HepG2 (cell line): ENCODE results near the gene C2orf15. TPM values are rescaled to one million over a fixed set of nuclear protein-coding genes. Genes with fewer than 3 reads are reported as not detected.

Source experiments
- ATF4 ChIP-seq, 2 experiments: fragments of 450-650 bp in 1 of 2; sonication (generic) in 1 of 2; formaldehyde crosslinking; IDR thresholded peaks; 2 replicates each; pipeline versions ENCODE4 v1.5.0 to v1.8.0; 2020 to 2022; ENCODE audit warnings: mild to moderate bottlenecking in 1 of 2, missing genetic modification reagents in 1 of 2
- BCL6 ChIP-seq: IDR thresholded peaks from 2 replicates; pipeline ENCODE4 v1.6.1; 2016; ENCODE audit warnings: missing genetic modification reagents, missing compliant biosample characterization
- BRCA1 ChIP-seq: sonication (generic); formaldehyde crosslinking; IDR thresholded peaks from 2 replicates; pipeline ENCODE4 v1.4.0; 2020; ENCODE audit warnings: missing genetic modification reagents
- CEBPB ChIP-seq: IDR thresholded peaks from 2 replicates; pipeline ENCODE4 v1.6.1; 2011; ENCODE audit warnings: low read depth, low read length, improper control_type of control experiment, borderline replicate concordance
- CHD2 ChIP-seq: IDR thresholded peaks from 2 replicates; pipeline ENCODE4 v1.6.1; 2011; ENCODE audit warnings: low read depth, low read length, improper control_type of control experiment
- CTCF ChIP-seq: sonication (generic); formaldehyde crosslinking; IDR thresholded peaks from 2 replicates; pipeline ENCODE4 v1.5.0; 2020; ENCODE audit warnings: mild to moderate bottlenecking, missing genetic modification reagents, moderate library complexity
- GMEB2 ChIP-seq: IDR thresholded peaks from 2 replicates; pipeline ENCODE4 v1.6.1; 2016; ENCODE audit warnings: missing biosample characterization, missing genetic modification reagents, low read depth
- HNRNPUL1 ChIP-seq: fragments of 200-400 bp; formaldehyde crosslinking; IDR thresholded peaks from 2 replicates; pipeline ENCODE4 v1.6.1; 2017; ENCODE audit warnings: low read depth, mild to moderate bottlenecking, low read length, moderate library complexity
- MAZ ChIP-seq, 2 experiments: sonication (generic) in 1 of 2; formaldehyde crosslinking in 1 of 2; IDR thresholded peaks; 2 replicates each; pipeline versions ENCODE4 v1.5.0 to v1.6.1; 2012 to 2020; ENCODE audit warnings: low read depth in 2 of 2, mild to moderate bottlenecking in 2 of 2, borderline replicate concordance in 1 of 2, improper control_type of control experiment in 1 of 2, low read length in 1 of 2, missing genetic modification reagents in 1 of 2, moderate library complexity in 1 of 2
- NFKB2 ChIP-seq: sonication (generic); formaldehyde crosslinking; IDR thresholded peaks from 2 replicates; pipeline ENCODE4 v1.4.0; 2020; ENCODE audit warnings: missing genetic modification reagents, borderline replicate concordance
- THAP11 ChIP-seq: IDR thresholded peaks from 2 replicates; pipeline ENCODE4 v1.6.1; 2016; ENCODE audit warnings: missing biosample characterization, missing genetic modification reagents
- THAP9 ChIP-seq: sonication (generic); formaldehyde crosslinking; IDR thresholded peaks from 2 replicates; pipeline ENCODE4; 2020; ENCODE audit warnings: missing genetic modification reagents, mild to moderate bottlenecking, borderline replicate concordance
- XRCC5 ChIP-seq: fragments of 200-400 bp; formaldehyde crosslinking; optimal IDR thresholded peaks from 2 replicates; pipeline ENCODE3; 2017; ENCODE audit warnings: mild to moderate bottlenecking, low read length
- ZMYM4 ChIP-seq: sonication (generic); formaldehyde crosslinking; IDR thresholded peaks from 2 replicates; pipeline ENCODE4 v1.8.1; 2023; ENCODE audit warnings: mild to moderate bottlenecking, missing genetic modification reagents
- ZNF709 ChIP-seq: sonication (generic); formaldehyde crosslinking; IDR thresholded peaks from 2 replicates; pipeline ENCODE4 v1.5.0; 2020; ENCODE audit warnings: mild to moderate bottlenecking, missing genetic modification reagents
- ZNF878 ChIP-seq: sonication (generic); formaldehyde crosslinking; IDR thresholded peaks from 2 replicates; pipeline ENCODE4 v1.8.1; 2023; ENCODE audit warnings: mild to moderate bottlenecking, missing genetic modification reagents, moderate library complexity
- polyA plus RNA-seq, 8 experiments: library from polyadenylated mRNA; depleted of rRNA in 3 of 8; stranded (reverse) in 7 of 8; unstranded in 1 of 8; fragments of >200 nt; fragmentation: Illumina TruSeq in 4 of 8; extraction: Trizol in 4 of 8; gene quantifications; 2 replicates each; pipeline versions ENCODE4 v1.2.1 to v1.2.3, GENCODE V29; 2011 to 2016; ENCODE audit warnings: low read depth in 4 of 8, missing spikeins in 1 of 8, mixed read lengths in 1 of 8; ENCODE audit not compliant: insufficient read depth in 1 of 8
- total RNA-seq, 5 experiments: library from RNA; depleted of rRNA; stranded (reverse); fragments of >200 nt; fragmentation: Illumina TruSeq; extraction: Trizol; gene quantifications; 2 replicates each; pipeline ENCODE4 v1.2.3, GENCODE V29; 2016; ENCODE audit warnings: low read depth in 1 of 5
- TF ChIP-seq, protein P1 (sequence below): sonication (generic); formaldehyde crosslinking; IDR thresholded peaks from 2 replicates; pipeline ENCODE4 v1.4.0; 2020; ENCODE audit warnings: missing genetic modification reagents
- TF ChIP-seq, protein P2 (sequence below): sonication (generic); formaldehyde crosslinking; IDR thresholded peaks from 2 replicates; pipeline ENCODE4 v1.4.0; 2020; ENCODE audit warnings: mild to moderate bottlenecking, low read depth, missing genetic modification reagents

Gene C2orf15
- total and polyA plus RNA-seq, 2 of the 13 experiments (the other 11 are each of a cell fraction or from before 2014, with no cell fraction given), result 5.5 to 8.3 TPM

DNA sequence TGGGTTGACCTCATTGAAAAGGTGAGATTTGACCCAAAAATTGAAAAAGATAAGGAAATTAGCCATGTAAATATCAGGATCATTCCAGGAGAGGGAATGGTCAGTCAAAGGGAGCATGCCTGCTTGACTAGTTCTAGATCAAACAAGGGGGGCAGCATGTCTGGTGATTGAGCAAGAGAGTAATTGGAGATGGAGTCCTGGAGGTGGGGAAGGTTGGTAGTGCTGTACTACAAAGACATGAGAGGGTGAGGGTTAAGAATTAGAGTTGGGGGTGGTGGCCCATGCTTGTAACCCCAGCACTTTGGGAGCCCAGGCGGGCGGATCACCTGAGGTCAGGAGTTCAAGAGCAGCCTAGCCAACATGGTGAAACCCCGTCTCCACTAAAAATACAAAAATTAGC, 41.5 kb downstream of the C2orf15 start (continued):
- TF ChIP-seq THAP9 (CRISPR knock-in tag) (no peak), XRCC5 (no peak), BCL6 (CRISPR knock-in tag) (peak; percentile 19; the same call in 1 of the 2 replicates), ATF4 (CRISPR knock-in tag; IDR thresholded peaks at IDR 0.05) (0 out of 4 replicates have a peak, but pooled peaks of 1 of the 2 experiments have one; percentile 42), BRCA1 (no peak), ZNF878 (CRISPR knock-in tag) (no peak), GMEB2 (no peak), ZNF709 (0 out of 2 replicates have a peak, but pooled peaks have one; percentile 55), THAP11 (CRISPR knock-in tag) (0 out of 2 replicates have a peak, but pooled peaks have one; percentile 15), HNRNPUL1 (no peak), MAZ (IDR thresholded peaks at IDR 0.05; ENCODE audit: borderline replicate concordance, low read depth, low read length) (no peak), MAZ (CRISPR knock-in tag; IDR thresholded peaks at IDR 0.05; ENCODE audit: low read depth) (peak; percentile 57; the same call in 1 of the 2 replicates), ZMYM4 (peak; percentile 72; the same call in 1 of the 2 replicates), CHD2 (no peak), NFKB2 (CRISPR knock-in tag) (no peak), CEBPB (peak; percentile 92), CTCF (CRISPR knock-in tag) (peak; percentile 27; the same call in 1 of the 2 replicates)
- TF ChIP-seq, protein P1, sequence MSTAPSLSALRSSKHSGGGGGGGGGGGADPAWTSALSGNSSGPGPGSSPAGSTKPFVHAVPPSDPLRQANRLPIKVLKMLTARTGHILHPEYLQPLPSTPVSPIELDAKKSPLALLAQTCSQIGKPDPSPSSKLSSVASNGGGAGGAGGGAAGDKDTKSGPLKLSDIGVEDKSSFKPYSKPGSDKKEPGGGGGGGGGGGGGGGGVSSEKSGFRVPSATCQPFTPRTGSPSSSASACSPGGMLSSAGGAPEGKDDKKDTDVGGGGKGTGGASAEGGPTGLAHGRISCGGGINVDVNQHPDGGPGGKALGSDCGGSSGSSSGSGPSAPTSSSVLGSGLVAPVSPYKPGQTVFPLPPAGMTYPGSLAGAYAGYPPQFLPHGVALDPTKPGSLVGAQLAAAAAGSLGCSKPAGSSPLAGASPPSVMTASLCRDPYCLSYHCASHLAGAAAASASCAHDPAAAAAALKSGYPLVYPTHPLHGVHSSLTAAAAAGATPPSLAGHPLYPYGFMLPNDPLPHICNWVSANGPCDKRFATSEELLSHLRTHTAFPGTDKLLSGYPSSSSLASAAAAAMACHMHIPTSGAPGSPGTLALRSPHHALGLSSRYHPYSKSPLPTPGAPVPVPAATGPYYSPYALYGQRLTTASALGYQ (CRISPR knock-in tag), result no peak
- TF ChIP-seq, protein P2, sequence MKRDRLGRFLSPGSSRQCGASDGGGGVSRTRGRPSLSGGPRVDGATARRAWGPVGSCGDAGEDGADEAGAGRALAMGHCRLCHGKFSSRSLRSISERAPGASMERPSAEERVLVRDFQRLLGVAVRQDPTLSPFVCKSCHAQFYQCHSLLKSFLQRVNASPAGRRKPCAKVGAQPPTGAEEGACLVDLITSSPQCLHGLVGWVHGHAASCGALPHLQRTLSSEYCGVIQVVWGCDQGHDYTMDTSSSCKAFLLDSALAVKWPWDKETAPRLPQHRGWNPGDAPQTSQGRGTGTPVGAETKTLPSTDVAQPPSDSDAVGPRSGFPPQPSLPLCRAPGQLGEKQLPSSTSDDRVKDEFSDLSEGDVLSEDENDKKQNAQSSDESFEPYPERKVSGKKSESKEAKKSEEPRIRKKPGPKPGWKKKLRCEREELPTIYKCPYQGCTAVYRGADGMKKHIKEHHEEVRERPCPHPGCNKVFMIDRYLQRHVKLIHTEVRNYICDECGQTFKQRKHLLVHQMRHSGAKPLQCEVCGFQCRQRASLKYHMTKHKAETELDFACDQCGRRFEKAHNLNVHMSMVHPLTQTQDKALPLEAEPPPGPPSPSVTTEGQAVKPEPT, result no peak
